Stimulated activated CD4-positive, alpha-beta T cell treated with anti-CD3 and anti-CD28 coated beads, Interleukin-12 subunit alpha, Interleukin-12 subunit beta, amount 100 ng/mL, for 48 hours (primary cell): Measurements from ENCODE around the gene DRG1.
"Not testable (repeated sequence)": the region's sequence is repeated elsewhere in the genome, so short reads cannot be mapped to it uniquely, and the experiment has no call there.

Experiments
- DNase-seq, 3 donors: peaks; one replicate each; pipeline ENCODE4 v3.0.0-alpha.2; 2020; ENCODE audit warnings: low read depth in 2 of 3, low spot score in 1 of 3

DRG1 gene

DNA sequence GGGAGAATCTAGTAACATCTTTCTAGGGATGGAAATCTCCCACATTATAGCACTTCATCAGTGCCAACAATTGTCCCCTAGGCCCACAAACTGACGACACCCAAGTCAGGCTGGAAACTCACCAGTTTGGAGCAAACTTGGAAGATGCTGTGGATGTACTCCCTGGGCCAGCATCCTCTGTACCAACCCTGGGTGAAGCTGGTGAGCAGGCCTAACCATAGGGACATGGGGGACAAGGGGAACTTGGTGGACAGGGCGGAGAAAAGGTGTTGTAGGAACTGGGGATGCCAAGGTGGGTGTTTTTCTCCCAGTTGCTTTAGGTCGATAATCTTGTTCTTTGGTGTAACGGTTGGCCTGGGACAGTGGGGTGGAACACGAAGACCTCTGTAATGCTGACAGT, 42.2 kb downstream of the DRG1 start:
- DNase-seq = no peak

DNA sequence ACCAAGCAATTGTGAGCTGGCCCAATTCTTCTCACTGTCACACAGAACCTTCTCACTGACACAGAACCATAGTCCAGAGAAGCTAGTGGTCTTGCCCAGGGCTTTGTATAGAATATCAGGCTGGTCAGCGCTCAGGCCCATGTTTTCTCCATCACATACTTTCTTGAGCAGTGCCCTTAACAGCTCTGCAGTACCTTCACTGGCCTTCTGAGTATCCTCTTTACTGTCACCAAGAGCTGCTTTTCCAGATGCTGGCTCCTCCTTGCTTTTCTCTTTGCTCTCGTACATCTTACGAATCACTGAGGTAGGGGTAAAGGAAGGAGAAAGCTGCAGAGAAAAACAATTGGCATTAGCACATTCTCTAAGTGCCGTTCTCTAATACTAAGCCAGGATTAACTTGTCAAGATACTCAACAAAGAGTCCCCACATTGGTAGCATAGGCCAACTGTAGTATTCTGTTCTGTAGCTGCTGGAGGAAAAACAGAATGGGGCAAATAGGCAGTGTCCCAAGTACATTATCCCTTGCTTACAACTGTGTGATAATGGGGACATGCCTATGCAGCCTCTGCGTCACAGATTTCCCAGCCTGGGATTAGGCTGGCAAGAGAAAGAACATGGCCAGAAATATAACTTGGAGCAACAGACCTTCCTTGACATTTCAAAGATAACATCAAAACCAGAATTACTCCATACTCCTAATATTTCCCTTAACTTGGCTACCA, 43.5 kb downstream of the DRG1 start:
- no peak for DNase-seq

DNA sequence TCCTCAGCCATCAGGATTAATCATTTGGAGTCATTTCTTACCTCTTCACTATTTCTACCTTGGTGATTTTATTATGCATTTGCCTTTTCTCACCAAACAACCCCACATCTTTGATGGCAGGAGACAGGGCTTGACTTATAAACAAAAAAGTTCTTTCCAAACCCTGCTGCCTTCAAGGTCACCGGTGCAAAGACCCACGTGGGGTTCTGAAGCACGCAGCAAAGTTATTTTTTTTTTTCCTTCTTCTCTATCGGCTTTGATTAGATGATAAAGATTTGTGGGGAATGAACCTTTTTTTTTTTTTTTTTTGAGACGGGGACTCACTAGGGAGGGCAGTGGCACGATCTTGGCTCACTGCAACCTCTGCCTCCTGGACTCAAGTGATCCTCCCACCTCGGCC, 44.1 kb downstream of the DRG1 start:
- DNase-seq = no peak

DNA sequence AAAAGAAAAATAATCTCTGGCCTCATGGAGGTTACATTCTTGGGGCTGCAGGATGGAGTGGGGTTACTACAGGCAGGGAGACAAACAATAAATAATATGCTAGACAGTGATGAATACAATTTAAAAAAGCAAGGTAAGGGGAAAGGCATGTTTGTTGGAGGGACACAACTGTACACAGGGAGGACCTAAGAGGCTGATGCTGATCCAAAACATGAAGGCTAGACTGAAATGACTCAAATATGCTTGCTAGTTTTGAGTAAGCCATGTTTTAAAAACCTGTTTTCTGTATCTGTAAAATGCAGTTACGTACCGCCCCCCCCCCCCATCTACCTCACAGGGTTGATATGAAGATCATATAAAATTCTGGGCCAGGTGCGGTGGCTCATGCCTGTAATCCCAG, 46.2 kb downstream of the DRG1 start:
- no peak for DNase-seq

DNA sequence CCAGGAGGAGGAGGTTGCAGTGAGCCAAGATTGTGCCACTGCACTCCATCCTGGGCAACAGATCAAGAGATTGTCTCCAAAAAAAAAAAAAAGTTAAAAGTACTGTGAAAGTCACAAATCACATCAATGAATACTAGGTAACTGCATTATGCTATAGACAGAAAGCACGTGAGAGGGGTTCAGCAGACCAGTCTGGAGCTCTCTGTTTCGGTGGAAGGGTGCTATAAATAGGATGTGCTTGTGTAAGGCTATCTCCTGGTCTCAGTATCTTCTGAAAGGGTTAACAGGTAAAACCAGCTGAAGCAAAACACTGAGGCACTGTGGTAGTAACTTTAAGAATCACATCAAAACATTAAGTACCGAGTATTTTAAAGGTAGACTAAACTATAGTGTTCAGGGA, 46.8 kb downstream of the DRG1 start:
- DNase-seq = no peak

DNA sequence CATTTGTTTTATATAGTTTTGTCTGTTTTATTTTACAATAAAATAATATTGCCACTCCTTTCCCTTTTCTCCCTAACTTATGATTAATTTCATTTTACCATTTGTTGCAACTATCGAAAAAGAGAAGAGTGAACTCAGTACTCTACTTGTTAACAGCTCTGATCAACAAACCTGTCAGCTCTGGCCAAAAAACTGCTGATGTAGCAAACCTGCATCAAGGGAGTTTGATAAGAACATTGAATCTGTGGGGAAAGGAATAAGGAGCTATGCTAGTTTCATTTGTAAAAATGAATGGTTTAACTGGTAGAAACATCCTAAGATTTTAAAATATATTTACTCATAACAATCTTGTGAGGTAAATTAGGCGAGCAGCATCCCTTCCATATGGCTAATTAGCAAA, 47.4 kb downstream of the DRG1 start:
- no peak for DNase-seq

DNA sequence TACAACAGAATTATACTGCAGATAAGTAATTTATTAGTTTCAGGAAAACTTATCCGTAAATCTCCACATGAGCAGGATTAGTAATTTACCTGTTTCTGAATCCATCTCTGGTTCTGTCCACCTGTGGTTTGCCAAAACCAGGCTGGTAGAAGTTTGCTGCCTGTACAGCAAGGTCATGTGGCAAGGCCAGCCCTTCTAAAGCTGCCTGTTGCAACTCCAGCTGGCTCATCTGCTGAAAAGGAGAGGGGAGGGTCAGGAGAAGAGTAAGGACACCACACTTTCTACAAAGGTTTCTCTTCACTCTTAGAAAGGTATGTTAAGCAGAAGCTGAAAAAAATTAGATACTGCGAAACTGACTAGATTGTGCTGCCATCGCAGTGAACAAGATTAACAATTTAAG, 47.9 kb downstream of the DRG1 start:
- no peak for DNase-seq

DNA sequence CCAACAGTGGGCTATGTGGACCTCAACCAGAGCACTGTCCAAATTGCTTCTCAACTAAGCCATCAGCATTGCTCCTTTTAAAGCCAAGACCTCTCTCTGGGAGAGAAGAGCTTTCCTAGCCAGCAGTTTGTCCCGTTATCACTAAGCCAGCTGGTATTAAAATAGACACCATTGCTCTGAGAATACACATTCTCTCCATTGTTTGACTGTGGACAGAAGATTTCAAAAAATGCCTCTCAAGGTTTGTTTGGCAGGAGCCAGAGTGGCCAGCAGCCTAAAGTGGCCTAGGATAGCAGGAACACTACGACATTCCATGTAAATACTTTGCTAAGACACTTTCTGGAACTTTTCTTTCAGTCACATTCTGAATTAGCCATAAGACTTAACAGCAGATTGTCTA, 49.0 kb downstream of the DRG1 start:
- no peak for DNase-seq

DNA sequence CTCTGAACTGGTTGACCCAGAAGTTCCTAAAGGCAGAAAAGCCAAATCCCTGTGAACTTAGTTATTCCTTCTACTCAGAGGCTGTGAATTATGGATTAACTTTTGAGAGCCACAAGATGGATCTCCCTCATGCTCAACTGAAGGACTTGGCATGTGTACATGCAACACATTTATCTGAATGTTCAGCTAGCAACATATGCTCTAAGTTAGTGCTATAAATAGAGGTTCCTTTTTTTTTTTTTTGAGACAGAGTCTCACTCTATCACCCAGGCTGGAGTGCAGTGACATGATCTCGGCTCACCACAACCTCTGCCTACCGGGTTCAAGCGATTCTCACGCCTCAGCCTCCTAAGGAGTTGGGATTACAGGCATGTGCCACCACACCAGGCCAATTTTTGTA, 50.1 kb downstream of the DRG1 start:
- DNase-seq = no peak

DNA sequence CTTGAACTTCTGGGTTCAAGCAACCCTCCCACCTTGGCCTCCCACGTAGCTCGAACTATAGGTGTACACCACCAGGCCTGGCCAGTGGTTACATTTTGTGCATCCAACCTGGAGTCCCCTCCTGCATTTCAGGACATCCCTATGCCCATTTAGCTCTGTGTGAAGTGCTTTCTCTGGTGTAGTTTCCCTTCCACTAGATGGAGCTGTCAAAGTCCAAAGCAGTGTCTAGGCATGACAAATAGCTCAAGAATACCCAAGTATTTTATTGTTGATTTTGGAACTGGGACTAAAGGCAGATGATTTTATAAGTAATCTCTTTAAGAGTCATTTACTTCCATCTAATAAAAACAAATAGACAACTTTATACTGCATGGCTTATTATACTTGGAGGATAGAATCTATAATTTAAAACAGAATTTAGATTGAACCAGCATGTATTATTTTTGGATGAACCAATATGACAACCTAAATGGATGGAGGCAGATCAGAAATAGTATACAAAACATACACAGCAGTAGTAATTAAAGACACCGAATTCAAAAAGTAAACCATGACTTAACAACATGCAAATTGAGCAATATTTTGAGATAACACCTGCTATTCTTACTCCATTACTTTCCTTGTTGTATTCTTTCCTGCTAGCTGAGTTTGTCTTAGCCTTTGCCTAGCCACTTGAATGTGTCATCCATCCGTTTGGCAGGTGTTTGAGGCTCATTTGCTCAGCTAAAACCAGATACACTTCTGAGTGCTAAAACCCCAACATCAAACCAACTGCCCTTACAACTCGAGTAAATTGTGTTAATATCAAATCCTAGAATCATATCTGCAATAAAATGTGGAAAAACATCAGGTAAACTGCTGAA, 52.5 kb downstream of the DRG1 start:
- DNase-seq = no peak

DNA sequence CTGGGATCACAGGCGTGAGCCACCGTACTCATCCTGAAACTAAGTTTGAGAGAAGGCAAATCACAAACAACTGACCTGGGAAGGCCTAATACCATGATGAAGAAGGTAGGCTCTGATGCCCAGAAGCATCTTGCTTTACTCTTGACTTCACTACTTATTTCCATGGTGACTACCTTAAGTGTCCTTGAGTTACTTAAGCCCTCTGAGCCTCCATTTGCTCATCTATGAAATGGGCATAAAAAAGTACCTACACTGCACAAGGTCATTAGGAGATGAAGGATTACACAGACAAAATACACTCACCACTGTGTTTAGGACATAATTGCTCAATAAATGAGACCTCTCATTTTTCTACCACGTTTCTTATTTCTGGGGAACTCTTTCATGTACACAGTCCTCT, 62.3 kb downstream of the DRG1 start:
- DNase-seq = no peak

DNA sequence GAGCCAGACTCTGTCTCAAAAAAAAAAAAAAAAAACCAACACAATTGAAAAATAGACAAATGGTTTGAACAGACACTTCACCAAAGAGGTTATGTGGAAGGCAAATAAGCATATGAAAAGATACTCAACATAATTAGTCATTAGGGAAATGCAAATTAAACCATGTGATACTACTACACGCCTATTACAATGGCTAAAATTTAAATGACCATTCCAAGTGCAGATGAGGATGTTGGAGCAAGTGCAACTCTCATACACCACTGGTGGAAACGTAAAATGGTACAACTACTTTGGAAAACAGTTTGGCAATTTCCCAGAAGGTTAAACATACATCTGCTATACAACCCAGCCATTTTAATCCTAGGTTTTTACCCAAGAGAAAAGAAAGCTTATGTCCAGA, 65.9 kb downstream of the DRG1 start:
- DNase-seq = no peak

DNA sequence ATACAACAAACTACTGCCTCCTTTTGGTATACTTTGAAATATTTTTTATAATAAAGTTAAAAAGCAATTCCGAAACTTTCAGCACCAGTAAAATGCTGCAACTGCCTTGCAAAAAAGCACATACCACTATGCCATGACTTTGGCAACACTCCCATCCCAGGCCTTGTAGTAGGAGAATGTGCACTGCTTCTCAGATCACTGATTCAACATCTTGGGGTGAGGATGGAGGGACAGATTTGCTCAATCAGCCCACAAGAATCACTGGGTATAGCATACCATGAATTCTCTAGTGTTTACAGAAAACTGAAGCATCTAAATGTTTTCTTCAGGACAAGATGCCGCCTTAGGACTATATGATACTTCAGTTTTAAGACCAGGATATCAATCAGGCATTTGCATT, 75.3 kb downstream of the DRG1 start:
- DNase-seq = no peak

DNA sequence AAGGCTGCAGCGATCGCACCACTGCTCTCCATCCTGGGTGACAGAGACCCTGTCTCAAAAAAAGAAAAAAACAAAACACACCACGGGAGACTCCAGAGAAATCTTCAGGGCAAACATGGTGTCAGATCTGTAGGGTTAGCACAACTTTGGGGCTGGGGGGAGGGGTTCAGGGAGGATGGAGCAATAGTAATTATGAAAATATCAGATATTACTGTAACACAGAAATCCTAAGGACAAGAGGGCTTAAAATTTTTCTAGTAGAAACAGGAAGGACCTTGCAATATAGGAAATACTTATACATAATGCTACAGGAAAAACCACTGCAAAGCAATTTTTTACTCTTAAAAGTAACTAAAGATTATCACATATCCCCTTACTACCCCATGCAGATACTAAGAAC, 76.4 kb downstream of the DRG1 start:
- DNase-seq = no peak

DNA sequence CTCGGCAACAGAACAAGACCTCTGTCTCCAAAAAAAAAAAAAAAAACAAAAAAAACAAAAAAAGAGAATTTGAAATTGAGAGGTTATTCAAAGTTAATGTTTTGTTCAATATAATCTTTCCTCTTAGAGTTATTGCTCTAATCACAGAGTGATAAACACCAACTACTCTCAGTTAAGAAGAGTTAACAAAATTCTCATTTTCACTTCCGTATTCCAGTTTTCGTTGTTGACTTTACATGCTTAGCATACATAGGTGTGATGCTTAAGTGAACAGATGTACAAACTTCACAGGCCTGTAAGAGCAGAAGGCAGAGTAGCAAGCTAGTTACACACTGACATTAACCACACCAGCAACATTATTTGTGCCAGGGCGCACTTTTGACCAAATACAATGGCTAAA, 77.9 kb downstream of the DRG1 start:
- DNase-seq = no peak

DNA sequence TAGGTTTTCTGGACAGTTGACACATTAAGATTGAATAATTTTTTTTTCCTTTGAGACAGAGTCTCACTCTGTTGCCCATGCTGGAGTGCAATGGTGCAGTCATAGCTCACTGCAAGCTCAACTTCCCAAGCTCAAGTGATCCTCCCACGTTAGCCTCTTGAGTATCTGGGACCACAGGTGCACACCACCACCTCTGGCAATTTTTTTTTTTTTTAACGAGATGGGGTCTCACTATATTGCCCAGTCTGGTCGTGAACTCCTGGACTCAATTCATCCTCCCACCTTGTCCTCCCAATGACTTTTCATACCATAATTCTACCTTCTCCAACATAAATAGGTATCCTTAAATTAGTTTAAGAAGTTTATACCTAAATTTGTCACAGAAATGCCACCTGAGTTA, 81.7 kb downstream of the DRG1 start:
- DNase-seq = no peak

DNA sequence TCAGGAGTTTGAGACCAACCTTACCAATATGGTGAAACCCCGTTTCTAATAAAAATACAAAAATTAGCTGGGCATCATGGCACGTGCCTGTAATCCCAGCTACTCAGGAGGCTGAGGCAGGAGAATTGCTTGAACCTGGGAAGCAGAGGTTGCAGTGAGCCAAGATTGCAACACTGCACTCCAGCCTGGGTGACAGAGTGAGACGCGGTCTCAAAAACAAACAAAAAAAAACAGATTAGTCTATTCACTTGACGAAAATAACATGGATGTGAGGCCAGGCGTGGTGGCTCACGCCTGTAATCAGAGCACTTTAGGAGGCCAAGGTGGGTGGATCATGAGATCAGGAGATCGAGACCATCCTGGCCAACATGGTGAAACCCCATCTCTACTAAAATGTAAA, 83.1 kb downstream of the DRG1 start:
- not testable (repeated sequence) for DNase-seq
